Measurements from ENCODE around the gene MB21D2.
"Not testable (repeated sequence)": the region's sequence is repeated elsewhere in the genome, so short reads cannot be mapped to it uniquely, and the experiment has no call there.

The MB21D2 gene, protein sequence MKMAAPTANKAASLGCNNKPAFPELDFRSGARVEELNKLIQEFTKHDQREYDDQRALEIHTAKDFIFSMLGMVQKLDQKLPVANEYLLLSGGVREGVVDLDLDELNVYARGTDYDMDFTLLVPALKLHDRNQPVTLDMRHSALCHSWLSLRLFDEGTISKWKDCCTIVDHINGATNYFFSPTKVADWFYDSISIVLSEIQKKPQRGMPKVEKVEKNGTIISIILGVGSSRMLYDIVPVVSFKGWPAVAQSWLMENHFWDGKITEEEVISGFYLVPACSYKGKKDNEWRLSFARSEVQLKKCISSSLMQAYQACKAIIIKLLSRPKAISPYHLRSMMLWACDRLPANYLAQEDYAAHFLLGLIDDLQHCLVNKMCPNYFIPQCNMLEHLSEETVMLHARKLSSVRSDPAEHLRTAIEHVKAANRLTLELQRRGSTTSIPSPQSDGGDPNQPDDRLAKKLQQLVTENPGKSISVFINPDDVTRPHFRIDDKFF

DNA sequence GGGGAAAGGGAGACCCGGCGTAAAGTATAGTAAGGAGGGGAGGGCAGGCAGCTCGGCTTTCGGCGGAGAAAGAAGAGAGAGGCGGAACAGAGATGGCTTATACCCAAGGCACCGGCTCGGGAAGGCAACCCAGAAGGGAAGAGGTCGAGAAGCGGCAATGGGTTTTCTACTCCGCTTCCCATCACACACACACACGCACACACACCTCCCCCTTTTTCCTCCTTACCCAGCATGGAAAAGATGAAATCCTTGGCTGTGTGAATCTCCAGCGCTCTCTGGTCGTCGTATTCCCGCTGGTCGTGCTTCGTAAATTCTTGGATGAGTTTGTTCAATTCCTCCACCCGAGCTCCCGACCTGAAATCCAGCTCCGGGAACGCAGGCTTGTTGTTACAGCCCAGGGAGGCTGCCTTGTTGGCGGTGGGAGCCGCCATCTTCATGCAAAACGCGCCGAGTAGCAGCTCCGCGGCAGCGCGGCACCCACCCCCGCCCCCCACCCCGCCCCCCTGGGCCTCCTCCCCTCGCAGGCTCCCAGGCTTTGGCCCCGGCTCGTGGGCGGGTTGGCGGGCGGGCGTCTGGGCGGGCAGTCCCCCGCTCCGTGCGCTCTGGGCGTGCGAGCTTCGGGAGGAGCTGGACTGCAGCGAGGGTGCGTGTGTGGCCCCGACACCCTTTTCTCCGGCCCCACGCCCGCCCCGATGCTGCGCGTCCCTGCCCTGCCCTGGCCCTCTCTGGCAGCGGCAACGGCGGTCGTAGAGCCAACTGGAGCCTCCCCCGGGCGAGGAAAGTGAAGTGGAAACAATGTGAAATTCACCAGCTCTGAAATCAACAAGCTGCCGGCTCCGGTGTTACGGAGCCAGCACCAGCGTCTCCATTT, at the start of gene MB21D2:
MB21D2 (minus strand) TSS at position 453 of the 871 bp plus-strand sequence; CDS start at position 437, 16 bp downstream.
- peak in 1 of 2 experiments; percentile 68 for DNase-seq

DNA sequence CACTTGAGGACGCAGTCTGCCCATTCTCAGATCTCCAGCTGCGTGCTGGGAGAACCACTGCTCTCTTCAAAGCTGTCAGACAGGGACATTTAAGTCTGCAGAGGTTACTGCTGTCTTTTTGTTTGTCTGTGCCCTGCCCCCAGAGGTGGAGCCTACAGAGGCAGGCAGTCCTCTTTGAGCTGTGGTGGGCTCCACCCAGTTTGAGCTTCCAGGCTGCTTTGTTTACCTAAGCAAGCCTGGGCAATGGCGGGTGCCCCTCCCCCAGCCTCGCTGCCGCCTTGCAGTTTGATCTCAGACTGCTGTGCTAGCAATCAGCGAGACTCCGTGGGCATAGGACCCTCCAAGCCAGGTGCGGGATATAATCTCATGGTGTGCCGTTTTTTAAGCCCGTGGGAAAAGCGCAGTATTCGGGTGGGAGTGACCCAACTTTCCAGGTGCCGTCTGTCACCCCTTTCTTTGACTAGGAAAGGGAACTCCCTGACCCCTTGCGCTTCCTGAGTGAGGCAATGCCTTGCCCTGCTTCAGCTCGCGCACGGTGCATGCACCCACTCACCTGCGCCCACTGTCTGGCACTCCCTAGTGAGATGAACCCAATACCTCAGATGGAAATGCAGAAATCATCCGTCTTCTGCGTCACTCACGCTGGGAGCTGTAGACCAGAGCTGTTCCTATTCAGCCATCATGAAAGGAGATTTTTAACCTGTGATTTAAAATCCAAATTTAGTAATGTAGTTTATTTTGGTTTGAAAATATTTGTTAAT, 47.5 kb upstream of the MB21D2 start:
- not testable (repeated sequence) for DNase-seq

DNA sequence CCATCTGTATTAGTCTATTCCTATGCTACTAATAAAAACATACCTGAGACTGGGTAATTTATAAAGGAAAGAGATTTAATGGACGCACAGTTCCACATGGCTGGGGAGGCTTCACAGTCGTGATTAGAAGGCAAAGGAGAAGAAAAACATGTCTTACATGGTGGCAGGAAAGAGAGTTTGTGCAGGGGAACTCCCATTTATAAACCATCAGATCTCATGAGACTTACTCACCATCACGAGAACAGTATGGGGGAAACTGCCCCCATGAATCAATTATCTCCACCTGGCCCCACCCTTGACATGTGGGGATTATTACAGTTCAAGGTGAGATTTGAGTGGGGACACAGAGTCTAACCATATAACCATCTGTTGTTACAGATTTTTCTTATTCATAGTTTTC, 42.1 kb upstream of the MB21D2 start:
- no peak for DNase-seq

DNA sequence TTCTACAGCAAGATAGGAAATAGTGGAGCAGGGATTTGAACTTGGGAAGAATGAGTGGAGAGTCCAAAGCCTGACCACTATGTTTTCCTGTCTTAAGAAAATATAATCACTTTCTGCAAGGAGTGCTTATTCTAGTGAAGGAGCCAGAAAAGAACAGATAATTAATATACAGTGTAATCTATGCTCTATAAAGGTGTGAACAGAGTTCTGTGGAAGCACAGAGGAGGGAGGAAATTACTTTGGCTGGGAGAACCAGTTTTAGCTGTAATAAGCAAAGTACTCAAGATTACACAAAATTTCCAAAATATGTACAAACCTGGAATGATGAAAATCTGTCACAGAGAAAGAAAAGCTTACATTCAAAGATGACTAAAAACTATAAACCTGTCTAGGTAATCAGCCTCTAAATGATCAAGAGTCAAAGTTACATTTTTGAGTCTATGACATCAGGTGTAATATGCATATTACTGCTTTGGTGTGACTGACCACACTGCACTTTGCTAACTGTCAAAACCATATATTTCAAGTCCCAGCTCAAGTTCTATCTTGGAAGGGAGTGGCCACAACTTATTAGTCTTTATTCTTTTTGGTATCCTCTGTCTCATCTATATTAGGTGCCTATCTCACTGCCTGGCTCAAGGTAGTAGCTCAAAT, 40.7 kb upstream of the MB21D2 start:
- no peak for DNase-seq

DNA sequence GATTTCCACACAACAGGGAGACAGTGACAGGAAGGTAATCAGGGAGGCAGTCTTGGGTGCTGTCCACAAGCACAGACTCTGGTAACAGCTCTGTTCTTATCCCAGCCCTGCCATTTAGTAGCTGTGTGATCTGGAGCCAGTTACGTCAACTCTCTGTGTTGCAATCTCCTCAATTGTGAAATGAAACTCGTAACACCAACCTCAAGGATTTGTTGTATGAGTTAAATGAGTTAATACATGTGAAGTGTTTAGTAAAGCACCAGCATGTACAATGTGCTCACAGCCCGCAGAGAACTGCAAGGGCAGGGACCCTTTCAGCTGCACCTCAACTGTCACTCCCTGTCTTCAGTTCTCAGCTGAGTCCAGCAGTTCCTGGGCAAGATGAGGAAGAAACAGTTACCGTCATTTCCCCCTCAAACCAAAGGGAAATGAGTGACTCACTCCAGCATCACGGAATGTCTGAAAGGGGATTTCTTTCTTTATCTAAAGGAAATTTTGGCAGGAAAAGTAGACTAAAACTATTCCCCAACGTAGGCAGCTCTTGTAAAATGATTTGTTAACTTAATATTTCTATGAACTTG, 39.9 kb upstream of the MB21D2 start:
- no peak for DNase-seq

DNA sequence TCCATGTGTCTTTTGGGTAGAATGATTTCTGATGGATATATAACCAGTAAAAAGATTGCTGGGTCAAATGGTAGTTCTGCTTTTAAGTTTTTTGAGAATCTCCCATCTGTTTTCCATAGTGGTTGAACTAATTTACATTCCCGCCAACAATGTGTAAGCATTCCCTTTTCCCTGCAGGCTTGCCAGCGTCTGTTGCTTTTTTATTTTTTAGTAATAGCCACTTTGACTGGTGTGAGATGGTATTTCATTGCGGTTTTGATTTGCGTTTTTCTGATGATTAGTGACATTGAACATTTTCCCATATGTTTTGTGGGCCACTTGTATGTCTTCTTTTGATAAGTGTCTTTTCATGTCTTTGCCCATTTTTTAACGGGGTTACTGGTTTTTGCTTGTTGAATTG, 36.3 kb upstream of the MB21D2 start:
- DNase-seq = no peak

DNA sequence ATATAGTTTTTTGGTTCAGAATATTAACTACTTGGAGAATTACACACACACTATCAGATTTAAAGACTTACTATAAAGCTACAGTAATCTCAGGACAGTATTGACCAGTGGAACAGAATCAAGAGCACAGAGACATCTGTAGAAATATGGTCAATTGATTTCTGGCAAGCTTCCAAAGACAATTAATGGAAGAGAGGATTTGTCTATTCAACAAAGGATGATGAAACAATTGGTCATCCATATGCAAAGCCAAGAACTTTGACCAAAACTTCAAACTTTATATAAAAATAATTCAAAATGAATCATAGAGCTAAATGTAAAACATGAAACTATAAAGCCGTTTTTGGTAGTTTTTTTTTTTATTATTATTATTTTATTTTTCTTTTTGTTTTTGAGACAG, 29.8 kb upstream of the MB21D2 start:
- no peak for DNase-seq

DNA sequence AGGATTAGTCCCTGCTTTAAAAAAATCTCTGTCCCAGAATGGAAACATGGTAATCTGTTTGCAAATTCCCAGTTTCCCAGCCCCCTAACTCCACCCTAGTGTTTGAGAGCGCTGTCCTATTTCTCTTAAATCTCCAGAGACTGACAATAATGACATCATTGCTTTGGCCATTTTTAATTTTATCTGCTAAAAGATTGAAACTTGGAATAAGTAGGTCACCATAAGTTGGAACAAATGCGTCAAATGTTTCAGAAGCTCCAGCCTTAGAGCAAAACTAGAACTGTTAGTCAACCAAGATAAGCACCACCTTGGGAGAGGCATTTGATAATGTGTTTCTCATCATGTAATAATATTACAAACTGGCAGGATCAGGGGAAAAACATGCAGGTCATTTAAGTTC, 25.7 kb upstream of the MB21D2 start:
- DNase-seq = no peak

DNA sequence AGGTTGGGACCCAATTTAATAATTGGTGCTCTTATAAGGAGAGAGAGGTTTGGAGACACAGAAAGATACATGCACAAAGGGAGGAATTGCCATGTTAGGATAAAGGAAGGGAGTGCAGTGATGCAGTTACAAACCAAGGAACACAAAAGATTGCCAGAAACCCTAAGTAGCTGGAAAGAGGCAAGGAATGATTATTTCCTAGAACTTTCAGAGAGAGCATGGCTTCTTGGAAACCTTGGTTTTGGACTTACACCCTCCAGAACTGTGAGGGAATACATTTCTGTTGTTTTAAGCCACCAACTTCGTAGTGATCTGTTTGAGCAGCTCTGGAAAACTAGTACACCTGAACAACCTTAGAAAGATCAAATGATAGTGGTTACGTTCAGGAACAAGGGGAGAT, 25.0 kb upstream of the MB21D2 start:
- no peak for DNase-seq

DNA sequence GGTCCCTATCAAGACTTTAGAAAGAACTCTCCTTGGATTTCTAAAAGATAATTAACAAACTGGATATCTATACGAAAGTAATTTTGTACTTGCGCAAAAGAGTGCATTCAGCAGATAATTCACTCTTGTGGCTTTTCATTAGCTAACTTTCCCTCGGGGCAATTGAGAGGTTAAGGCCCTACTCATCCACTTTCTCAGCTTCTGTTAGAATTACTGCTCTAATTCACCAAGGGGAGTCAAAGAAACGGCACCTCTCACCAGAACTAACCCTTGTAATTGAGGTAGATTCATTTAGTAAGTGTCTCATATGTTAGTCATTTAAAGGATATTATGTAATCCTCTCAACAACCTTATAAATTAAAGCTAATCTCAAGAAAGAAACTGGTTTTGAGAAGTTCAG, 22.5 kb upstream of the MB21D2 start:
- no peak for DNase-seq

DNA sequence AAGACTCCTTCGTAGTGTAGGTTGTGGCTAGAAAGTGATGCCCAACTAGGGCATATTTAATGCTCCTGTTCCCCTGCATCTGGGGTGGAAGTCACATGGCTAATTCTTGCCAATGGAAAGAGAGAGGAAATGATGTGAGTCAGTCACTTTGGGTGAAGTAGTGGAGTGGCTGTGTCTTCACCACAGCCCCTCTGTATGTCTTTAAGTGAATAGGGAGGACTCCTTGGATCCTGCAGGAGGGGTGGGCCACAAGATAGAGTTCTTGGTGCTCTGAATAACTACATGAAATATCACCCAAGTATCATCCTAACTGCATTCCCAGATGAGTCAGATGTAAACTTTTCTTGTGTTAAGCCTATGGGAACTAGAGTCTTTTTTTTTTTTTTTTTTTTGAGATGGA, 17.8 kb upstream of the MB21D2 start:
- no peak for DNase-seq

DNA sequence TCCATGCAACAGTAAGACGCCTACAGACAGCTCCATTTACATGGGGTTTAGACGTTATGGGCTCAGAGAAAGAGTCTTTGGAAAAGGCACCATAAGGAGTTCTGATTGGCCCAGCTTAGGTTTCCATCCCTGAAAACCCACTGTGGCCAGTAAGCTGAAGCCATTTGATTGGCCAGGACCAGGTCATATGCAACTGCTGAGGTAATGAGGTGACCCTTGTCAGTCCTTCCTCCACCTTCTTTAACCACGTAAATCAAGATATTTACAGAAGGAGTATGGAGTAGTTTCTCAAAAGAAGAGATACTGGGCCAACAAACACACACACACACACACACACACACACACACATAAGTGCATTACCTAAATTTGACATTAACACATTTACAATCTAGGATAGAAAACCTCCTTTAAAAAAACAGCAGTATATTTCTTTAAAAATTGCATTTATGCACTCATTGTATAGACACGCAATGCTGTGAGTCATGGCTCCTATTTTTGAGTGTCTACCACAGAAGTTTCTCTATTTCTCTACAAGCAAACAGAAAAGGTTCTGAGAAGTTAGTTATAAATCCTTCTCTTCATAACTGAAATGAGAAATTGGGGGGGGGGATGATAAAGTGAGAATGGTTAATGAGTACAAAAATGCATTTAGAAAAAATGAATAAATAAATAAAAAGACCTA, 16.3 kb upstream of the MB21D2 start:
- no peak for DNase-seq

DNA sequence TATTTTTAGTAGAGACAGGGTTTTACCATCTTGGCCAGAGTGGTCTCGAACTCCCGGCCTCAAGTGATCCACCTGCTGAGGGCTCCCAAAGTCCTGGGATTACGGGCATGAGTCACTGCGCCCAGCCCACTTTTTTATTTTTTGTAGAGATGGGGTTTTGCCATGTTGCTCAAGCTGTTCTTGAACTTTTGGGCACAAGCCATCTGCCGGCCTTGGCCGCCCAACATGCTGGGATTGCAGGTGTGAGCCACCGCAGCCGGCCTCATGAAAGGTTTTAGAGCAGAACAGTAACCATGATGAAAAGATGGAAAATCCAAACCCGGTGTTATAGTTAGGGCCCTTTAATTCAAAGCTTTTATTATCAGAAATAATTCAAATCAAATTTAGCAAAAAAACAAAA, 15.6 kb upstream of the MB21D2 start:
- no peak for DNase-seq

DNA sequence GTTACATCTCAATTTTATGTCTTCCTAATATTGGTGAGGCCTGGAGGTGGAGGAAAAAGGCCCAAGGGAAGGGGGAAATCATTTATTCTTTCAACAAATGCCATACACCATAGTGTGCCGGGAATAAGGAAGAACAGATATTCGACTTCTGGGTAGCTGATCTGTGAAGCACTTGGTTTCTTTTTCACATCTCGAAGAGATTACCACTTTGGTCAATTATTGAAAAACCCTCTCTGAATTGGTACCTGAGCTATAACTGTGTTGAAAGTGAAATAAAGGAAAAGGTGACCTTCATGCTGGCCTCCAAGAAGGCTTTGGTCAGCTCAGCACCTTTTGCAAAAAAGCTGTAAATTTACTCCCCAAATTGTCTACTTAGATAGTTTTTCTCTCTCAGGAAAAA, 14.2 kb upstream of the MB21D2 start:
- no peak for DNase-seq

DNA sequence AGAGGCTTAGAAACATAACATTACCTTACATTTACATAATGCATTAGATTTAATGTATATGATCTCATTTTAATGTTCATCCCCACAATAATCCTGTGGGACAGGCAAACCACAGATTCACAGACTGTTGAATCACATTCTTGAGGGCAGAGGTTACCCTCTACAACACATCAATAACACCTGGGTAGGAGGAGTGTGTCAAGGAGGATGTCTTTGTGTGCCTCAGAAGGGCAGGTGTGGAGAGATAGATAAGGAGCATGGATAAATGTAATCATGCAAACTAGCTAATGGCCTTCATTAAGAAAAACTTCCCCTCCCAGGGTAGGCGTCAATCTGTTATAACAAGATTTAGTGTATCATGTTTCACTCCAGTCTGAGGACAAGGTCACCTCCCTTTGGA, 12.9 kb upstream of the MB21D2 start:
- DNase-seq = no peak

DNA sequence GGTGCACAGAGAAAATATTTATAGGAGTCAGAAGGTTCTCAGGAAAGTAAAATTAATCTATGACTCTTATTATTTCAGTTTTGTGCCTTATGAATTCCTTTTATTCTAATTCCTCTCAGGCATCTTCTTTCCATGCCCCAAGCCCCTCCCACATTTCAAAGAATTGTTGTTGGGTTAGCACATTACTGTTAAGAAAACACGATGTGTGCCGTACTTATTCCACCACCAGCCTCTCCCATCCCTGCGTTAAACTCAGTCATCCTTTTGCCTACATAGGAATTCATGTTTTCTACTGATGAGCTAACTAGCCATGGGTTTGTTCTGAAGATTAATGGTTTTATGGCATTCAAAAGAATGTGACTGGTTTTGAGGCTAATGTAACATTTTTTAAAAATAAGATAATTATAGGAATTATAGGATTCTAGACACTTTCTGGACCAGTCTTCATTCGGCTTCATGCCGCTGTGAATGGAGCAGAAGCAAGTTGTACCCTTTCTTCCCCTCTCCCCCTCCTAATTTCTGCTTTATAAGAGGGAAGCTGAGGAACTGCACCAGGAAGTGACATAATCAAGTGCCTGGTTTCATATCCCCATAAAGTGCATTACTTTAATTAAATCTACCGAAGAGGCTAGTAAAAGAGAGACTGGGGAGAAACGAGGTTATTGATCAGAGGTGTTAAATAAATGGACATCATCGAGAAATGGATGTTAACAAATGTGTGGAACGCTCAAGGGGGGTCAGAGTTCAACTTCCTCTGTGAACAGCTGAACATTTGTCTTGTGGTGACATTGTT, 12.3 kb upstream of the MB21D2 start:
- DNase-seq = no peak

DNA sequence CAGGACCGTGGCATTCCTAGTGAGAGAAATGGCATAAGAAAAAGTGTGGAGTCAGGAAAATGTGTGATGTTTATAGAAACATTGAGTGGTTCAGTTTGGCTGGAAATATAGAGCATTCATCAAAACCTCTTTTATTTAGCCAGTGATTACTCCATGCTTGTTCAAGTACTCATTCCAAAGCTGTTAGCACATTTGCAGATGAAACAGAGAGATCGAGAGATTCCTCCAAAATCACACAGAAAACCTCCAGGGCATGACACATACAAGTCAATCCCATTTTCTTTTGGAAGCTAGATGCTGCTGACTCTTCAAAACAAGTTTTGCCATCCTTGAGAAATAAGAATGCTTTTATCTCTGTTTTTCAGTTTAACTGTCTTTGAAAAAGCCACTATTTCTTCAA, 11.5 kb upstream of the MB21D2 start:
- DNase-seq = no peak

DNA sequence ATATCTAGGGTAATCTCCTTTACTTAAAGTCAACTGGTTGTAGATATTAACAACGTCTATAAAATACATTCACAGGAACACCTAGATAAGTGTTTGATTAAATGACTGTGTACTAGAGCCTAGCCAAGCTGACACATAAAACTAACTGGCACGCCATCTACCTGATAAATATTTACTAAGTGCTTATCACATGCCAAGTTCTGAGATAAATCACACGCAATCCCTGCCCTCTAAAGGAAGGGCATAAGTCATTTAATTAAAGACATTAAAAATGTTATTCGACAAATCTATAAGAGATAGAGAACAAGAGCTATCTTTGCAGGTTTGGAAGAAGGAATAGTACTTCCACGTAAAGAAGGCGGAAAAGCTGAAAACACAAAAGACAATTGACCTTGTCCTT, 11.1 kb upstream of the MB21D2 start:
- no peak for DNase-seq

DNA sequence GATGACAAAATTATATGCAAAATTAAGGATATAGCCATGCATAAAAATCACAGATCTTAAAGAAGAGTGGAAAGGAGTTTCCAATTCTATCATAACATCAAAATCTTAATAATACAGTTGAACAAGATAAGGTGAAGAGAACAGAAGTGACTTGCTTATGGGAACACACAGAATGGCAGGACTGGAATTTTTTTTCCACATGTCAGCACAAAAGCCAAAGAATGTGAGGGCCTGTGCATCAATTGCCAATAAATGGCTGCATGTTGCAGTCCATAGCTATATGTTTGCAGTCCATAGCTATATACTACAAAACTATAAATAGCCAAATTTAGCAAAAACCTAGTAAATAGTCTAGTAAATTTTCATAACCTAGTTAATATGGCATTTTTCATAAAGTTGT, 10.4 kb upstream of the MB21D2 start:
- DNase-seq = no peak

DNA sequence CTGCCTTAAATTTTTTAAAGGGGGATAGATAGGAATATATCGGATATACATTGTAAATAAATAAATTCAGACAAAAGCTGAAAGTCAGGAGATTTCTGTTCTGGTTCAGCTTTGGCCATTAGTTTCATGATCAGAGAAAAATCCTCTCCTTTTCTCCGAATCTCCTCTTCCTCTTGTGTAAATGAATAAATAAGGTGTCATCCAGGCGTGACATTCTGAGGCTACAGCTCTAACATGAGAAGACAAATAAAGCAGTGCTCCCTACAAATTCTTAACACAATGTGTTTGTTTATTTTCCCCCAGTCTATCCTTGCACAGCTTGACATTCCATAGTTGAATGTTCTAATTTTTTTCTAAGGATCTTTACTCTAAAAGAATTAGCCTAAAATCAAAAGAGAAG, 9.4 kb upstream of the MB21D2 start:
- no peak for DNase-seq

DNA sequence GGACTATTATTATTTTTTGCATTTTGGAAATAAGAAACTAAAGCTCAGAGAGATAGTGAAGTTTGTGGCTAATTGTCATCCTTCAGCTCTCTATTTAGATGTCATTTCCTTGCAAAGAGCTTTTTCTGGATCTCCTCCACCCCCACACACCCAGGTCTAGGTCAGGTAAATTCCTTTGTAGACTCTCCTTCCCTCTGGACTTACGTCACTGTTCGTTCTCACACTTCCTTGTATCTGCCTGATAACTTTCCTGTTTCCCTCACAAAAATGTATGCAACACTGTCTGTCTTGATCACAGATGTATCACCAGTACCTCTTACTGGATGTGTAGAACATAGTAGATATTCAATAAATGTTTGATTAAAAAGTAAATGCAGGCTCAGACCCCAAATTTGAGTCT, 6.1 kb upstream of the MB21D2 start:
- DNase-seq = no peak

All from NCI-H446 (cell line).